SK-N-SH (cell line): ENCODE results near the gene ARSJ. TPM values are rescaled to one million over a fixed set of nuclear protein-coding genes. Genes with fewer than 3 reads are reported as not detected.

Experiments
- CTCF ChIA-PET: fragments of 300-600, 350-600 bp; formaldehyde crosslinking; extraction: SDS; loops from one replicate; lab custom pipeline; 2021; lab: Yijun Ruan, JAX
- POLR2A ChIA-PET: fragments of 350-600 bp; sonication (Branson Sonifier 250); formaldehyde crosslinking; extraction: SDS; loops from one replicate; lab custom pipeline; 2020; ENCODE audit warnings: antibody characterized with exemption, inconsistent platforms; lab: Yijun Ruan, JAX
- DNase-seq: peaks from one replicate; pipeline ENCODE4 v3.0.0; 2012
- H2AFZ ChIP-seq: fragments of 200-600 bp; sonication (generic); 2 replicates; pipeline ENCODE4 v1.8.1; 2016; ENCODE audit warnings: antibody characterized with exemption, mild to moderate bottlenecking, low read depth
- H3F3A ChIP-seq: fragments of 200-600 bp; sonication (generic); replicated peaks from 2 replicates; pipeline ENCODE3; 2016; ENCODE audit warnings: antibody characterized with exemption, mild to moderate bottlenecking; ENCODE audit not compliant: insufficient read depth
- H3K27ac ChIP-seq, 2 experiments: fragments of 200-500 bp in 1 of 2; fragments of 200-600 bp in 1 of 2; sonication (Bioruptor generic) in 1 of 2; sonication (generic), shearing (Covaris generic) in 1 of 2; 2 replicates each; pipeline versions ENCODE4 v1.5.1 to v1.6.1; 2014 to 2016; ENCODE audit warnings: low read depth in 2 of 2, inconsistent platforms in 1 of 2, low read length in 1 of 2, mild to moderate bottlenecking in 1 of 2, mixed read lengths in 1 of 2
- H3K27me3 ChIP-seq: fragments of 200-600 bp; sonication (generic), shearing (Covaris generic); 2 replicates; pipeline ENCODE4 v1.6.1; 2016; ENCODE audit warnings: mixed run types; ENCODE audit not compliant: insufficient read depth
- H3K36me3 ChIP-seq, 2 experiments: fragments of 200-500 bp in 1 of 2; fragments of 200-600 bp in 1 of 2; sonication (Bioruptor generic) in 1 of 2; sonication (generic) in 1 of 2; replicated peaks in 1 of 2; 2 replicates each; pipeline versions ENCODE3 to v1.5.1; 2014 to 2016; ENCODE audit warnings: low read length in 1 of 2, mild to moderate bottlenecking in 1 of 2; ENCODE audit not compliant: insufficient read depth in 2 of 2, control insufficient read depth in 1 of 2
- H3K4me1 ChIP-seq, 2 experiments: fragments of 200-500 bp in 1 of 2; fragments of 200-600 bp in 1 of 2; sonication (Bioruptor generic) in 1 of 2; sonication (generic), shearing (Covaris generic) in 1 of 2; 2 replicates each; pipeline versions ENCODE4 v1.5.1 to v1.6.1; 2014 to 2016; ENCODE audit warnings: low read depth in 1 of 2, low read length in 1 of 2, mixed run types in 1 of 2; ENCODE audit not compliant: insufficient read depth in 2 of 2, control insufficient read depth in 1 of 2
- H3K4me2 ChIP-seq: fragments of 200-600 bp; sonication (generic), shearing (Covaris generic); 2 replicates; pipeline ENCODE4 v1.6.1; 2017; ENCODE audit warnings: mixed run types
- H3K4me3 ChIP-seq, 2 experiments: fragments of 200-500 bp in 1 of 2; fragments of 200-600 bp in 1 of 2; sonication (Bioruptor generic) in 1 of 2; sonication (generic), shearing (Covaris generic) in 1 of 2; 2 replicates each; pipeline versions ENCODE4 v1.5.1 to v1.8.1; 2014 to 2016; ENCODE audit warnings: low read depth in 2 of 2, inconsistent platforms in 1 of 2, low read length in 1 of 2, mild to moderate bottlenecking in 1 of 2, mixed read lengths in 1 of 2, moderate library complexity in 1 of 2
- H3K79me2 ChIP-seq: fragments of 200-600 bp; sonication (generic); 2 replicates; pipeline ENCODE4 v1.8.1; 2017; ENCODE audit warnings: mild to moderate bottlenecking; ENCODE audit not compliant: insufficient read depth
- H3K9ac ChIP-seq: fragments of 200-600 bp; sonication (generic); 2 replicates; pipeline ENCODE4 v1.6.1; 2017; ENCODE audit warnings: mixed run types
- H3K9me2 ChIP-seq: fragments of 200-600 bp; sonication (generic); 2 replicates; pipeline ENCODE4 v1.6.1; 2017; ENCODE audit warnings: mixed run types
- H3K9me3 ChIP-seq: fragments of 200-600 bp; sonication (generic); 2 replicates; pipeline ENCODE4 v1.6.1; 2017; ENCODE audit warnings: mixed run types, mild to moderate bottlenecking, moderate library complexity
- H4K20me1 ChIP-seq: fragments of 200-600 bp; sonication (generic); 2 replicates; pipeline ENCODE4 v1.6.1; 2017; ENCODE audit warnings: mild to moderate bottlenecking, mixed run types; ENCODE audit not compliant: insufficient read depth
- CTCF ChIP-seq: fragments of 200-600 bp; sonication (generic); IDR thresholded peaks from 2 replicates; pipeline ENCODE4 v1.6.1; 2017; ENCODE audit warnings: antibody characterized with exemption, mild to moderate bottlenecking, moderate library complexity
- FOSL2 ChIP-seq: IDR thresholded peaks from 2 replicates; pipeline ENCODE4 v1.4.0; 2012; ENCODE audit warnings: low read depth, mild to moderate bottlenecking, moderate library complexity, borderline replicate concordance
- FOXJ3 ChIP-seq: sonication (generic); formaldehyde crosslinking; IDR thresholded peaks from 2 replicates; pipeline ENCODE4 v1.5.1; 2020; ENCODE audit warnings: mild to moderate bottlenecking, missing genetic modification reagents
- GABPA ChIP-seq: IDR thresholded peaks from 2 replicates; pipeline ENCODE4 v1.4.0; 2012; ENCODE audit warnings: low read depth, mild to moderate bottlenecking
- IRF3 ChIP-seq: fragments of 150-350 bp; IDR thresholded peaks from 2 replicates; pipeline ENCODE4 v1.6.1; 2016; ENCODE audit warnings: mild to moderate bottlenecking, low read depth, low read length
- MAX ChIP-seq: IDR thresholded peaks from 2 replicates; pipeline ENCODE4 v1.4.0; 2012; ENCODE audit warnings: low read depth
- MEF2A ChIP-seq: IDR thresholded peaks from 2 replicates; pipeline ENCODE4 v1.4.0; 2012; ENCODE audit warnings: low read depth, borderline replicate concordance
- MXI1 ChIP-seq: IDR thresholded peaks from 2 replicates; pipeline ENCODE4 v1.6.1; 2012; ENCODE audit warnings: mild to moderate bottlenecking, low read depth, low read length, improper control_type of control experiment
- PBX3 ChIP-seq: IDR thresholded peaks from 2 replicates; pipeline ENCODE4; 2012
- RAD21 ChIP-seq: IDR thresholded peaks from 2 replicates; pipeline ENCODE4 v1.6.1; 2012; ENCODE audit warnings: mild to moderate bottlenecking, low read length
- RFX5 ChIP-seq: IDR thresholded peaks from 2 replicates; pipeline ENCODE4 v1.6.1; 2012; ENCODE audit warnings: mild to moderate bottlenecking, improper control_type of control experiment, low read length
- SIN3A ChIP-seq: IDR thresholded peaks from 2 replicates; pipeline ENCODE4 v1.6.1; 2012; ENCODE audit warnings: low read depth, mild to moderate bottlenecking, low read length, moderate library complexity, borderline replicate concordance
- TAF1 ChIP-seq: IDR thresholded peaks from 2 replicates; pipeline ENCODE4 v1.6.1; 2012; ENCODE audit warnings: low read depth, mild to moderate bottlenecking, low read length, moderate library complexity, borderline replicate concordance
- TCF12 ChIP-seq: IDR thresholded peaks from 2 replicates; pipeline ENCODE4 v1.4.0; 2012
- USF1 ChIP-seq: IDR thresholded peaks from 2 replicates; pipeline ENCODE4 v1.4.0; 2012; ENCODE audit warnings: low read depth, borderline replicate concordance
- USF2 ChIP-seq: fragments of 150-350 bp; IDR thresholded peaks from 2 replicates; pipeline ENCODE4 v1.6.1; 2017; ENCODE audit warnings: antibody characterized with exemption, low read length, low read depth, borderline replicate concordance
- polyA plus RNA-seq, 3 experiments: library from polyadenylated mRNA; depleted of rRNA; stranded (reverse); fragments of >200 nt; gene quantifications; 2 replicates each; pipeline ENCODE4 v1.2.3, GENCODE V29; 2012

The ARSJ gene
- polyA plus RNA-seq, 1 of the 3 experiments (the other 2 are of a cell fraction), result 30.4 TPM

- Histone ChIP-seq H3F3A (peaks cover 44% of the 10 kb centered on the region), H3K4me2 (no peak overlapping the region), H3K36me3 (peaks cover 36 to 78% of the 10 kb centered on the region in 2 experiments), H3K9ac (no peak overlapping the region), H2AFZ (no peak overlapping the region), H3K9me3 (no peaks in the 10 kb centered on the region), H3K27me3 (no peaks in the 10 kb centered on the region), H3K27ac (no peak overlapping the region), H3K79me2 (peaks cover 37% of the 10 kb centered on the region), H4K20me1 (no peaks in the 10 kb centered on the region), H3K4me1 (no peaks in the 10 kb centered on the region), H3K4me3 (no peak overlapping the region), H3K9me2 (no peaks in the 10 kb centered on the region)
- ChIA-PET CTCF (interaction anchor here (0.8 kb wide), 1 partner anchor 20 kb away, joined by 3 read pairs; no protein-coding TSS in a partner anchor), POLR2A (no interaction called here)
- TF ChIP-seq MEF2A (no peak), SIN3A (no peak), IRF3 (no peak), MAX (no peak), FOSL2 (no peak), USF1 (no peak), CTCF (no peak), TAF1 (no peak), USF2 (no peak), RFX5 (no peak), FOXJ3 (no peak), MXI1 (no peak), TCF12 (no peak), RAD21 (no peak), GABPA (no peak), PBX3 (no peak)
- DNase-seq, result no peak
Observed at GRCh38 chr4:113899271-113900070, 80.0 kb downstream of the ARSJ start.
